Astrocyte (in vitro differentiated cells and primary cell): ENCODE data around the gene ADGRA3. TPM values are rescaled to one million over a fixed set of nuclear protein-coding genes. Genes with fewer than 3 reads are reported as not detected.
A peak's percentile ranks its signal among the peaks of the same experiment; 100 is the strongest.

Experiments used
- DNase-seq: peaks from one replicate; pipeline ENCODE4 v3.0.0-alpha.2; 2010; ENCODE audit warnings: low read depth
- FAIRE-seq: peaks from 2 replicates; lab custom pipeline; 2011; peaks lifted over from hg19 to GRCh38; lab: Jason Lieb, UNC
- H2AFZ ChIP-seq: 2 replicates; pipeline ENCODE4 v1.6.0; 2012; ENCODE audit warnings: low read depth, low read length, inconsistent platforms
- H3K27ac ChIP-seq: 2 replicates; pipeline ENCODE4 v1.5.1; 2011; ENCODE audit warnings: low read depth, low read length, inconsistent platforms
- H3K27me3 ChIP-seq: 2 replicates; pipeline ENCODE4 v1.6.0; 2011; ENCODE audit warnings: low read length, inconsistent platforms; ENCODE audit not compliant: insufficient read depth
- H3K36me3 ChIP-seq: 2 replicates; pipeline ENCODE4 v1.5.1; 2011; ENCODE audit warnings: low read length, inconsistent platforms; ENCODE audit not compliant: insufficient read depth
- H3K4me1 ChIP-seq: 2 replicates; pipeline ENCODE4 v1.5.1; 2011; ENCODE audit warnings: low read length, inconsistent platforms; ENCODE audit not compliant: insufficient read depth
- H3K4me2 ChIP-seq: 2 replicates; pipeline ENCODE4 v1.6.0; 2012; ENCODE audit warnings: low read length, inconsistent platforms
- H3K4me3 ChIP-seq: 2 replicates; pipeline ENCODE4 v1.5.1; 2011; ENCODE audit warnings: low read depth, mild to moderate bottlenecking, low read length, inconsistent platforms; ENCODE audit not compliant: insufficient read depth
- H3K79me2 ChIP-seq: 2 replicates; pipeline ENCODE4 v1.6.0; 2012; ENCODE audit warnings: mild to moderate bottlenecking, low read length, inconsistent platforms; ENCODE audit not compliant: insufficient read depth
- H3K9ac ChIP-seq: 2 replicates; pipeline ENCODE4 v1.6.0; 2012; ENCODE audit warnings: mild to moderate bottlenecking, low read length, inconsistent platforms
- H3K9me3 ChIP-seq: 2 replicates; pipeline ENCODE4 v1.5.1; 2012; ENCODE audit warnings: low read depth, mild to moderate bottlenecking, low read length, inconsistent platforms; ENCODE audit not compliant: insufficient read depth
- H4K20me1 ChIP-seq: 2 replicates; pipeline ENCODE4 v1.6.0; 2012; ENCODE audit warnings: low read length, inconsistent platforms; ENCODE audit not compliant: insufficient read depth
- H3K27ac Mint-ChIP-seq: one replicate; pipeline ENCODE4 v1.8.0; 2021; ENCODE audit warnings: mild to moderate bottlenecking, mixed read lengths; ENCODE audit not compliant: unreplicated experiment
- H3K27me3 Mint-ChIP-seq: one replicate; pipeline ENCODE4 v1.8.0; 2021; ENCODE audit warnings: low read depth, mixed read lengths; ENCODE audit not compliant: unreplicated experiment
- H3K36me3 Mint-ChIP-seq: one replicate; pipeline ENCODE4 v1.8.0; 2021; ENCODE audit warnings: low read depth, mixed read lengths; ENCODE audit not compliant: unreplicated experiment
- H3K4me1 Mint-ChIP-seq: one replicate; pipeline ENCODE4 v1.8.0; 2021; ENCODE audit warnings: low read depth, mixed read lengths; ENCODE audit not compliant: unreplicated experiment
- H3K4me3 Mint-ChIP-seq: one replicate; pipeline ENCODE4 v1.8.0; 2021; ENCODE audit warnings: mild to moderate bottlenecking, moderate library complexity, mixed read lengths; ENCODE audit not compliant: unreplicated experiment
- H3K9me3 Mint-ChIP-seq: one replicate; pipeline ENCODE4 v1.8.0; 2021; ENCODE audit warnings: mild to moderate bottlenecking, mixed read lengths; ENCODE audit not compliant: unreplicated experiment
- EZH2 ChIP-seq: IDR thresholded peaks from 2 replicates; pipeline ENCODE4 v1.6.1; 2012; ENCODE audit warnings: mild to moderate bottlenecking, low read length, inconsistent platforms; ENCODE audit not compliant: insufficient read depth
- total RNA-seq: library from RNA; stranded (reverse); gene quantifications from 2 replicates; pipeline ENCODE4 v1.2.1, GENCODE V29; 2021
- TF ChIP-seq, protein P1 (sequence below): IDR thresholded peaks from 2 replicates; pipeline ENCODE4 v1.5.1; 2011; ENCODE audit warnings: low read depth, mild to moderate bottlenecking, inconsistent platforms, low read length, moderate library complexity; ENCODE audit not compliant: insufficient read depth

ADGRA3 gene
- total RNA-seq, 1 donor from 2014 or later = 27.3 TPM

GRCh38 chr4:22510750-22511149 lies 5.1 kb downstream of the ADGRA3 start:
- Histone ChIP-seq H3K4me2 (no peak overlapping the region), H4K20me1 (peaks cover 66% of the 10 kb centered on the region), H3K36me3 (no peaks in the 10 kb centered on the region), H3K9me3 (no peaks in the 10 kb centered on the region), H2AFZ (no peak overlapping the region), H3K4me1 (peaks cover 14% of the 10 kb centered on the region), H3K27ac (no peak overlapping the region), H3K27me3 (no peaks in the 10 kb centered on the region), H3K9ac (no peak overlapping the region), H3K4me3 (no peak overlapping the region), H3K79me2 (peaks cover 78% of the 10 kb centered on the region)
- peaks cover 10% of the 10 kb centered on the region for H3K4me1 Mint-ChIP-seq
- H3K9me3 Mint-ChIP-seq = peaks cover 2% of the 10 kb centered on the region
- H3K27me3 Mint-ChIP-seq = no peaks in the 10 kb centered on the region
- no peak for TF ChIP-seq EZH2
- TF ChIP-seq, protein P1, sequence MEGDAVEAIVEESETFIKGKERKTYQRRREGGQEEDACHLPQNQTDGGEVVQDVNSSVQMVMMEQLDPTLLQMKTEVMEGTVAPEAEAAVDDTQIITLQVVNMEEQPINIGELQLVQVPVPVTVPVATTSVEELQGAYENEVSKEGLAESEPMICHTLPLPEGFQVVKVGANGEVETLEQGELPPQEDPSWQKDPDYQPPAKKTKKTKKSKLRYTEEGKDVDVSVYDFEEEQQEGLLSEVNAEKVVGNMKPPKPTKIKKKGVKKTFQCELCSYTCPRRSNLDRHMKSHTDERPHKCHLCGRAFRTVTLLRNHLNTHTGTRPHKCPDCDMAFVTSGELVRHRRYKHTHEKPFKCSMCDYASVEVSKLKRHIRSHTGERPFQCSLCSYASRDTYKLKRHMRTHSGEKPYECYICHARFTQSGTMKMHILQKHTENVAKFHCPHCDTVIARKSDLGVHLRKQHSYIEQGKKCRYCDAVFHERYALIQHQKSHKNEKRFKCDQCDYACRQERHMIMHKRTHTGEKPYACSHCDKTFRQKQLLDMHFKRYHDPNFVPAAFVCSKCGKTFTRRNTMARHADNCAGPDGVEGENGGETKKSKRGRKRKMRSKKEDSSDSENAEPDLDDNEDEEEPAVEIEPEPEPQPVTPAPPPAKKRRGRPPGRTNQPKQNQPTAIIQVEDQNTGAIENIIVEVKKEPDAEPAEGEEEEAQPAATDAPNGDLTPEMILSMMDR = no peak
- no peak overlapping the region for H3K4me3 Mint-ChIP-seq
- H3K27ac Mint-ChIP-seq = no peak overlapping the region
- DNase-seq (no peak), FAIRE-seq (no peak)
- peaks cover 4% of the 10 kb centered on the region for H3K36me3 Mint-ChIP-seq

DNA sequence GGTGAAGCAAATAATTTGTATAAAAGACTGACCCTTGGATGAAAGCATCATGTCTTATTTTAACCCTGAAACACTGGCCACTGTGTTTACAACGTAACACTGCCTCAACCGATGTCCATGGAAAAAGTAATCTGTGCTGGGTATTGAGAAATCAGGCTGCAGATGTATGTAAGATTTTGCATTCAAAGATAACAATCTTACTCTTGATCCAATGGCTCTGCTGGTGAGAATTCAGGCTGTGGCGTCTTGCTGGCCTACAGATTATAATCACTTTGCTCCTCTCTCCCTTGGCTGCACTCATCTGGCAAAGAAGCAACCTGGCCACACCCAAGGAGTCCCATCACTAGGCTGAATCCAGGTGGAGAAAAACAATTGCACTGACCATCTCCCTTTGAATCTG lies 7.5 kb downstream of the ADGRA3 start:
- peaks cover 4% of the 10 kb centered on the region for H3K36me3 Mint-ChIP-seq
- peaks cover 78% of the 10 kb centered on the region for H4K20me1 ChIP-seq
- no peak overlapping the region for H3K9ac ChIP-seq
- H3K4me1 Mint-ChIP-seq = peaks cover 5% of the 10 kb centered on the region
- peaks cover 14% of the 10 kb centered on the region for H3K4me1 ChIP-seq
- no peaks in the 10 kb centered on the region for H3K27me3 ChIP-seq
- DNase-seq (no peak), FAIRE-seq (no peak)
- TF ChIP-seq EZH2 = no peak
- TF ChIP-seq, protein P1 = no peak
- H3K4me3 ChIP-seq = no peak overlapping the region
- H3K4me3 Mint-ChIP-seq = no peak overlapping the region
- no peak overlapping the region for H2AFZ ChIP-seq
- H3K27ac ChIP-seq = no peak overlapping the region
- H3K27ac Mint-ChIP-seq = no peak overlapping the region
- H3K9me3 Mint-ChIP-seq = peaks cover 2% of the 10 kb centered on the region
- H3K9me3 ChIP-seq = no peaks in the 10 kb centered on the region
- no peaks in the 10 kb centered on the region for H3K27me3 Mint-ChIP-seq
- H3K4me2 ChIP-seq = no peak overlapping the region
- peaks cover 93% of the 10 kb centered on the region for H3K79me2 ChIP-seq
- no peaks in the 10 kb centered on the region for H3K36me3 ChIP-seq

DNA sequence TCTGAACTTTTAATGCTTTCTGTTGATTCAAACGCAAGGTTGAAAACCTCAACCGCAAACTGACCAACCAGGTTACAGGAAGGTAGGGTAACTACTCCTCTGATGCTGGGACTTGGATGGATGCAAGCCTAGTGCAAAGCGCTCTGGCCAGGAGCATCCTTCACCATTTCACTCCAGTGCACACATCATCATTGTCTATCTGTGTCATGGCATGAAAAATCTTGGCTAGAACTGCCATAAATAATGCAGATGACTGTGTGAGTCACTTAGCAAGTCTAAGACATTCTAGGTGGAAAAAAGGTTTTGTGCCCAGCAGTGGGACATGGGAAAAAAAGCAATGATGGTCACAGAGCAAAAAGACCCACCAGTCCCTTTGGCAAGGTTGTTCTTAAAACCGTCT lies 10.9 kb downstream of the ADGRA3 start:
- Mint-ChIP-seq H3K9me3 (no peaks in the 10 kb centered on the region), H3K27ac (no peak overlapping the region)
- FAIRE-seq = no peak

More for the DNA sequence above, 10.9 kb downstream of the ADGRA3 start:
- Mint-ChIP-seq H3K27me3 (no peaks in the 10 kb centered on the region), H3K36me3 (peaks cover 4% of the 10 kb centered on the region), H3K4me3 (no peak overlapping the region), H3K4me1 (peaks cover 15% of the 10 kb centered on the region)
- Histone ChIP-seq H3K4me2 (no peak overlapping the region), H3K9me3 (no peaks in the 10 kb centered on the region), H2AFZ (no peak overlapping the region), H3K27ac (no peak overlapping the region), H3K4me3 (no peak overlapping the region), H3K9ac (no peak overlapping the region), H3K36me3 (no peaks in the 10 kb centered on the region), H3K79me2 (peaks cover 72% of the 10 kb centered on the region), H3K27me3 (no peaks in the 10 kb centered on the region), H4K20me1 (peaks cover 49% of the 10 kb centered on the region), H3K4me1 (peaks cover 13% of the 10 kb centered on the region)
- TF ChIP-seq, protein P1 = no peak
- no peak for TF ChIP-seq EZH2
- DNase-seq = peak; percentile 47
